T-helper 2 cell treated with Interferon-gamma antibody and Interleukin-4, amounts not matched to agents 100 ng/mL and 5 ng/mL, for 36 hours (primary cell): ENCODE data around the gene DPPA5. TPM values are rescaled to one million over a fixed set of nuclear protein-coding genes. Genes with fewer than 3 reads are reported as not detected.
"Not testable (repeated sequence)": the region's sequence is repeated elsewhere in the genome, so short reads cannot be mapped to it uniquely, and the experiment has no call there.

Experiments used
- intact Hi-C: fragments of 100-400 bp; cut with micrococcal nuclease; formaldehyde crosslinking; loops from one replicate; pipeline ENCODE4 v1.15.1; 2023
- total RNA-seq: library from RNA; stranded (reverse); gene quantifications from 2 replicates; pipeline ENCODE4 v1.2.3, GENCODE V29; 2022

The DPPA5 gene
- total RNA-seq, 1 donor from 2014 or later: not detected

GRCh38 chr6:73308712-73309534 lies 45.2 kb downstream of the DPPA5 start:
- intact Hi-C loops: loop anchor here (2.0 kb wide), 1 partner anchor 46 kb away; the partner anchor contains the start of gene KHDC1

- intact Hi-C loops: not testable (repeated sequence)
Observed at GRCh38 chr6:73303773-73304172, 50.3 kb downstream of the DPPA5 start.

Other genes with a start within 250 kb of the DPPA5 start
- 0.32 TPM in 1 of 2 replicates, not detected in the other for gene KHDC1L, start 128.8 kb downstream of the DPPA5 start, total RNA-seq
- gene KHDC1, start 91.1 kb downstream of the DPPA5 start, total RNA-seq: 6.5 and 7.2 TPM in 2 replicates
- gene KHDC3L, start 8.4 kb upstream of the DPPA5 start, total RNA-seq: not detected in 2 replicates
- 0.66 and 0.84 TPM in 2 replicates for gene OOEP, start 15.6 kb upstream of the DPPA5 start, total RNA-seq
- 1.3 TPM in 2 replicates for gene DDX43, start 40.6 kb upstream of the DPPA5 start, total RNA-seq
- 45.8 and 46.5 TPM in 2 replicates for gene CGAS, start 98.0 kb upstream of the DPPA5 start, total RNA-seq
- 48.0 and 56.4 TPM in 2 replicates for gene MTO1, start 107.5 kb upstream of the DPPA5 start, total RNA-seq
- gene EEF1A1, start 166.8 kb upstream of the DPPA5 start, total RNA-seq: 8,824 and 8,837 TPM in 2 replicates